Spleen (tissue), 7 donors: Measurements from ENCODE around the gene QRFP.

Source experiments
- POLR2AphosphoS5 ChIP-seq, 3 donors: sonication (generic); formaldehyde crosslinking; IDR thresholded peaks; one replicate each; pipeline ENCODE4 v1.5.1; 2017; ENCODE audit warnings: antibody characterized with exemption in 3 of 3
- TF ChIP-seq, protein P1 (sequence below), 11 experiments: fragments of 200-600 bp in 7 of 11; fragments of 450-650 bp in 4 of 11; sonication (generic) in 4 of 11; IDR thresholded peaks in 8 of 11; conservative IDR thresholded peaks in 3 of 11; 1 replicate in 7 of 11; 2 replicates in 4 of 11; pipeline versions ENCODE4 v1.4.0 to v1.8.0; 2016 to 2021; ENCODE audit warnings: antibody characterized with exemption in 11 of 11, inconsistent platforms in 4 of 11, mild to moderate bottlenecking in 1 of 11
- donor health status: DM: no; HTN: no; CAD: no; lungs with moderate emphysema.
- donor health status: DM: no; HTN: no; CAD: no.
- donor health status: DM: no; HTN: no; CAD: no.

DNA sequence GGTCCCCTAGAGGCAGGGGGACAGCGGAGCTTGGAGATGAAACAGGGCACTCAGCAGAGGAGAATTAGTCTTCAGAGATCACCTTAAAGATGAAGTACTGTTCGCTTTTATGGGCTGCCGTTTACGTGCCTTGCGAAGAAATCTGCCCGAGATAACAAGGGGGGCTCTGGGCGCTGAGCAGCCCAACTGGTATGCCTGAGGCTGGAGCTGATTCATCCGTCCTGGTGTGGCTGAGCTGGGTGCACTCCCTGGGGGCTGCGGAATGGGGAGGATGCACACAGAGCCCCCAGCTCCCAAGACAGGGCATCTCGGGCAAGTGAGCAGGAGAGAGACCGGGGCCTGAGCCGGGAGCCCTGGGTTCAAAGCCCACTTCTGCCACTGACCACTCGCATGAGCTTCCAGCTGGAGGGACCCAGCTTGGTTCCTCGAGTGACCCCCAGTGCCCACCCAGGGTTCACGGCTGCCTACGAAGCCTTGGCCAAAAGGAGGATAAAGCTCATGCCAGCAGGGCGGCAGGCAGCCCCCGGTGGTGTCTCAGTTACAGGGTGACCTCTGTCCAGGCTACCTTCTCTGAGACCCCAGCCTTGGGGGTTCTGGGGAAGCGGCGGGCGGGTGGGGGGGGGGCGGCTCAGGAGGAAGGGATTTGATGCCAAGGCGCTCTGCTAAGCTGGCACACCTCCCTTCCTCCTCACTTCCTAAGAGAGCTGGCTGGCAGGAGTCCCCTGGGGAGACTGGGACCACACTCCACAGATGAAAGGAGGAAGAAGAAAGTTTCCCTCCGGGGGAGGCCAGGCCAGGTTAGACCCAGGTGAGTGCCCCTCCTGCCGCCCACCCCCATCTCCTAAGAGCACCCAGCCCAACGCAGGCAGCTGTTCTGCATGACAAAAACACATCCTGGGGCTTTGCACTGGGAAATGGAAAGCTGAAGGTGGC is 36.8 kb upstream of the QRFP start:
- TF ChIP-seq, protein P1, sequence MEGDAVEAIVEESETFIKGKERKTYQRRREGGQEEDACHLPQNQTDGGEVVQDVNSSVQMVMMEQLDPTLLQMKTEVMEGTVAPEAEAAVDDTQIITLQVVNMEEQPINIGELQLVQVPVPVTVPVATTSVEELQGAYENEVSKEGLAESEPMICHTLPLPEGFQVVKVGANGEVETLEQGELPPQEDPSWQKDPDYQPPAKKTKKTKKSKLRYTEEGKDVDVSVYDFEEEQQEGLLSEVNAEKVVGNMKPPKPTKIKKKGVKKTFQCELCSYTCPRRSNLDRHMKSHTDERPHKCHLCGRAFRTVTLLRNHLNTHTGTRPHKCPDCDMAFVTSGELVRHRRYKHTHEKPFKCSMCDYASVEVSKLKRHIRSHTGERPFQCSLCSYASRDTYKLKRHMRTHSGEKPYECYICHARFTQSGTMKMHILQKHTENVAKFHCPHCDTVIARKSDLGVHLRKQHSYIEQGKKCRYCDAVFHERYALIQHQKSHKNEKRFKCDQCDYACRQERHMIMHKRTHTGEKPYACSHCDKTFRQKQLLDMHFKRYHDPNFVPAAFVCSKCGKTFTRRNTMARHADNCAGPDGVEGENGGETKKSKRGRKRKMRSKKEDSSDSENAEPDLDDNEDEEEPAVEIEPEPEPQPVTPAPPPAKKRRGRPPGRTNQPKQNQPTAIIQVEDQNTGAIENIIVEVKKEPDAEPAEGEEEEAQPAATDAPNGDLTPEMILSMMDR (IDR thresholded peaks at IDR 0.05 in 8 of 11, conservative IDR thresholded peaks at IDR 0.05 in 3 of 11) = no peak
- no peak for TF ChIP-seq POLR2AphosphoS5 (IDR thresholded peaks at IDR 0.05)
